Superior temporal gyrus (tissue), 1 donor: Measurements from ENCODE around the gene LAMB3.
"Not testable (repeated sequence)": the region's sequence is repeated elsewhere in the genome, so short reads cannot be mapped to it uniquely, and the experiment has no call there.

Source experiments
- DNase-seq: peaks from one replicate; pipeline ENCODE4 v3.0.0-alpha.2; 2016; ENCODE audit errors: extremely low spot score

Gene LAMB3

DNA sequence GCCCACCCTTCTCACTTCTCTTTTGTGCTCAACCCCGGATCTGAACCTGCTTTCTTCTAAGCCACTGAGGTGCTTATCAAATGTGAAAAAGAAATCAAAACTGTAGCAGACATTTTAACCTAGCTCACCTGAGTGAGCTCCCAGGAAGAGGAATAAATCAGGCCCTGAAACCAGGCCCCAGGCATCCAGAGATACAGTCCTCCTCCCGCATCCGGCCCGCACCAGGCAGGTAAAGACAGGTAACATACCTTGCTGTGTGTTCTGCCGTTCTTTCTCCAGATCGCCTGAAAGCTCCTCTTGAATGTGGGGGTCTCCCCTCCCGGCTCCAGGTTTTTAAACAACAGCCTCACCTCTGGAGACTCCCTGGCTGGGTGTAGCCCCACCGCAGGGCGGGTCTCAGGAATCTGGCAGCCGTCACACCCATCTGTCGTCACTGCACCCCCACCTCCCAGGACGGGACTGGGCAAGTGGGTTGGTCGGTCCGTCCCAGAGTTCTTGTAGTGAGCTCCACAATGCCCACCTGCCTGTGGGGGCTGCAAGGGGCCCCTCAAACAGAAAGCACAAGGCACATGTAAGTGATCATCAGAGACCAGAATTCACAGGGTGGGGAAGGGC lies at the start of gene LAMB3:
Gene LAMB3, minus strand, starts transcription at position 305 of the 615 bp plus-strand sequence. CDS start 1,481 bp downstream, outside the sequence.
- no peak for DNase-seq

DNA sequence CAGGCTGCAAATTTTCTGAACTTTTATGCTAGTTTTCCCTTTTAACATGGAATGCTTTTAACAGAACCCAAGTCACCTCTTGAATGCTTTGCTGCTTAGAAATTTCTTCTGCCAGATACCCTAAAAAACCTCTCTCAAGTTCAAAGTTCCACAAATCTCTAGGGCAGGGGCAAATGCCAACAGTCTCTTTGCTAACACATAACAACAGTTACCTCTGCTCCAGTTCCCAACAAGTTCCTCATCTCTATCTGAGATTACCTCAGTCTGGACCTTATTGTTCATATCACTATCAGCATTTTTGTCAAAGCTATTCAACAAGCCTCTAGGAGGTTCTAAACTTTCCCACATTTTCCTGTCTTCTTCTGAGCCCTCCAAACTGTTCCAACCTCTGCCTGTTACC lies 48.5 kb upstream of the LAMB3 start:
- not testable (repeated sequence) for DNase-seq

DNA sequence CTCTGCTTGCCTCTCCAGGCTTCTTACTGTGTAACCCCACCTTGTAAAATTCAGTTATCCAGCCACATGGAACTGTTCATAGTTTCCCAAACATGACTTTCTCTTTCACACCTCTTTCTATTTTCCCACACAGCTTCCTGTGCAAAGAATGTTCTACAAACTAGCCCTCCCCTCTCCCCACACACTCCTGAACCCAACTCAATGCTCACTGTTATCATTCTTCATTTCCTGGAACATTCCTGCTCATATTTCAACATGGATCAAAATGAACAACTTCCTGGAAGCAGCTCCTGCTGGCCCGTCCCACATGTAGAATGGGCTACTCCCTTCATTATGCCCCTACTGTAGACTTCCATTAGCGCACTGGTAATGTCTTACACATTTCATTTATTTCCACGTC lies 44.9 kb upstream of the LAMB3 start:
- DNase-seq: no peak

DNA sequence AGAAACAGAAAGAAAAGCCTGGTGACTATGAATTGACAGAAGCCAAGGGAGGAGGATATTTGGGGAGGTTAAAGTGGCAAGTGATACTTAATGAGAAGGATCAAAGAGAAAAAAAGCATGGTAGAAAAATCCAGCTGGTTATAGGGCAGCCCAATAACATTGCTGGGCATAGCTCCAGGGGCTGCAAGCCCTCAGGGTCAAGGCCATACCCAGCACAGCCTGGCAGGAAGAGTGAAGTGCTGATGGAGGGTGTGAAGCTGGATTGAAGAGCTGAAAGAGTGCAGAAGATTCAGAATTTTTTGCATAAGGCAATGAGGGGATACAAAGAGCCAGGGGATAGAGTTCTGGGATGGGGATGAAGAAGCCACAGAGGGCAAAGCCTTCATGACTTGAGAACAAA lies 44.4 kb upstream of the LAMB3 start:
- no peak for DNase-seq

DNA sequence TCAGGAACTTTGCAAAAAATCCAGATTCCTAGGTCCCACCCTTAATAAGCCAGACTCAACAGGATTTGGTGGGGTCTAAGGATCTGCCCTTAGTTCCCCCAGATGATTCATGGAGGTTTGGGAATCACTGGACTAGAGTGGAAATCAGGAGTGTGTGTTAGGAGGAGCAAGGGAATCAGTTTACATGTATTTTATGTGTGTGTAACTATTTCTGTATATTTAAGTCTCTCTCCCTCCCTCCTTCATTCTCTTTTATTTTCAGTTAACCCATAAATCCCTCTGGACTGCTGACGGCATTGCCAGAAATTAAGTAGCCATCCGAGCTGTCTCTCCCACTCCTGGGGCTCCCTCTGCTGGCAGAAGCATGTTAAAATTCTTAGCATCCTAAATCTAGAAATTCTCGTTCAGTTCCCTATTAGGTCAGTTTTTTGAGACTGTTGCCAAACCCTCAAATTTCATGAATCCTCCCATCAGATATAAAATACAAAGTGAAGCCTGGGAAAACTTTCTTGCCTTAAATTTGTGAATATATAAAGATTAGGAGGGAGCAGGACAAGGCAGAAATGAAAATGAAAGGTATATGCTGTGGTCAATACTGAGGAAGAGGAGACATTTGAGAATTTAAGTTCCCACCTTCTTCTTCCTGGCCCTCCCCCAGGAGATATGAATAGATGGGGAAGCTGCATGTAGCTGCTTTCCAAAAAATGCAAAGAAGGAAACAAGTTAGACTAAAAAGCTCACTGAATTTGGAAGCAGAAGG lies 40.7 kb upstream of the LAMB3 start:
- DNase-seq: peak; percentile 96

DNA sequence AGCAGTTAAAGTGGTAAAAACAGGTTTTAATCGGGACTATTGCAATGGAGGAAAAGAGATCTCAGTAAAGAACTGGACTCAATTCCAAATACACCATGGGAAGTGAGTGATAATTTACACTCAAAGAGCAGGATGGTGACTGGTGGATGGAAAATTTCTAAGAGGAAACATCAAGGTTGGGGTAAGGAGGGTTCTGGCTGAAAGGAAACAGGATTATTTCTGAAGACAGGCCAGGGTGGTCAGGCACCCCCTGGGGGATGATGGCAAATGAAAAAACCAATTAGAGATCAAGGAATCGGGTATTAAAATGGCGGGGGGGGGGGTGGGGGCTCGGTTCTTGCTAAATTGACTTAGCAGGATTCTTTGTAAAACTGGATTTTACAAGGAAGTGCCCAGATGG lies 40.1 kb upstream of the LAMB3 start:
- DNase-seq: no peak

DNA sequence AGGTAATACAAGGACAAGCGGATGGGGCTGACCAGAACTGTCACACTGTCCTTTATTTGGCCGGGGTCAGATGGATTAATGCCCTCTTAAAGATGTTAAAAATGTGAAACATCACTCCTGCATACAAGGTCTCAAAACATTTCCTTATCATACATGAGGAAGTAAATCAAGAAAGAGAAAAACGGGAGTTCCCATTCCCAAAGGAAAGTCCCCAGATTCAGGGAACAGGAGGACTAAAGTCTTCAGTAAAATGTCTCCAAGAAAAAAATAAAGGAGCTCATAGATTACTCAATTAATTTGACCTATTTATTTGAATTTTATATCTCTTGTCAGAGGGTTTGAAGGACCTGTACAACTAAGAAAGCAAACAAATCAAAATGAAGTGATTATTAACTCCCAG lies 39.0 kb upstream of the LAMB3 start:
- DNase-seq: no peak

DNA sequence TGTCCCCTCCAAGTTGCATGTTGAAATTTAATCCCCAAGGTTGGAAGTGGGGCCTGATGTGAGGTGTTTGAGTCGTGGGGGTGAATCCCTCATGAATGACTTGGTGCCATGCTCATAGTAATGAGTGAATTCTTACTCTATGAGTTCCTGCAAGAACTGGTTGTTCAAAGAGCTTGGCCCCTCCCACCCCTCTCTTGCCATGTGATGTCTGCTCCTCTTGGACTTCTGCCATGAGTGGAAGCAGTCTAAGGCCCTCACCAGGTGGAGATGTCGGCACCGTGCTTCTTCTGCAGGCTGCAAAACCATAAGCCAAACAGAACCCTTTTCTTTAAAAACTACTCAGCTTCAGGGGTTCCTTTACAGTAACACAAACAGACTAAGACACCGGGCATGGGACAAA lies 37.3 kb upstream of the LAMB3 start:
- no peak for DNase-seq

DNA sequence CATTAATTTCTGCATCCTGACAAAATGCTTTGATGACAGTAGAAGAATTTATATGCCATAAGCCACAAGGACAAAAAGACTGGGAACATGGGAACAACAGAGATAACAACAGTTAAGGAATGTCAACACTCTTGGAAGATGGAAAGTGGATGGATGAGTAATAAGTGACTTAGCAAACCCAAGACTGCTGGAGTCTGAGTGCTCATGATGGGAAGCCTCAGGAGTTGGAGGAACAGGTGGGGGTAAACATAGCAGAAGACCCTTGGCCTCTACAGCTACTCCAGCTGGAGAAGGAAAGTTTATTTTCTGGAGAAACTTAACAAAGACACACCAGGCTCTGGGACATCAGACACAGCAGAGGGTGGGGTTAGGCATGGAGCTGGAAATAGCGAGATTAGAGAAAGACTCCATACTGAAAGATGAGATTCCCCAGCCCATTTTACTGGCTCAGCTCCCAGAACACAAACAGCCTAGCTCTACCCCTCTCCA lies 36.6 kb upstream of the LAMB3 start:
- DNase-seq: no peak

DNA sequence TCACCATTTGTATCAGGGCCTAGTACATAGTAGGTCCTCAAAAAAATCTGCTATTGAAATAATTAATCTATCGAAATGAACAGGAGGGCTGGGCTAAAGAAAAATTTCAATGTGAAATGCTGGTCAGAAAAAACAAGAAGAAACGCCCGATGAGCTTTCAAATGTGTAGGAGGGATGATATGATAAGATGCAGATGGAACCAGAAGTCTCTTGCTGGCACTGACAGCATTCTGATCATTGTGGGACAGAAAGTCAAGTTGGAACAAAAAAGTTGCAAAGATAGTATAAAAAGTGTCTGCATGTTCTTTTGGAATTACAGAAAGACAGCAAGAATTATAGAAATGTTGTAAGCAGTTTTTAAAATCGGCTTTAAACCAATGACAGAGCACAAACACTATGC lies 34.1 kb upstream of the LAMB3 start:
- DNase-seq: no peak

DNA sequence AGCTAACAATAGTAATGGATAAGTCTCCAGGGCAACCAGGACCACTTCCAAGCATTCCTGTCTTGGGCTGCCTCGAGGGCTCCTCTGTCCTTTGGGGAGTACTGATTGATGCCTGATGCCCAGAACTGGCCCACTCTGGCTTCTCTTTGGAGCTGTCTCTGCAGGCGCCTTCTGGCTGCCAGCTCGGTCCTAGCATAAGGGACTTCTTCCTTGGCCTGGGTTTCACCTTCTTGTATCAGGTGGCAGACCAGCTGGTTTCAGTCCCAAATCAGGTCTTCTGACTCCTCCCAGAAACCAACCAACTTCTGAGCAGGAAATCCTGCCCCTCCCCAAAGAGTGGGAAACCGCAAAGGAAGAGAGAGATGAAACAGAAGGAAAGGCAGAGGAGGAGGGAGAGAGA lies 33.6 kb upstream of the LAMB3 start:
- no peak for DNase-seq

DNA sequence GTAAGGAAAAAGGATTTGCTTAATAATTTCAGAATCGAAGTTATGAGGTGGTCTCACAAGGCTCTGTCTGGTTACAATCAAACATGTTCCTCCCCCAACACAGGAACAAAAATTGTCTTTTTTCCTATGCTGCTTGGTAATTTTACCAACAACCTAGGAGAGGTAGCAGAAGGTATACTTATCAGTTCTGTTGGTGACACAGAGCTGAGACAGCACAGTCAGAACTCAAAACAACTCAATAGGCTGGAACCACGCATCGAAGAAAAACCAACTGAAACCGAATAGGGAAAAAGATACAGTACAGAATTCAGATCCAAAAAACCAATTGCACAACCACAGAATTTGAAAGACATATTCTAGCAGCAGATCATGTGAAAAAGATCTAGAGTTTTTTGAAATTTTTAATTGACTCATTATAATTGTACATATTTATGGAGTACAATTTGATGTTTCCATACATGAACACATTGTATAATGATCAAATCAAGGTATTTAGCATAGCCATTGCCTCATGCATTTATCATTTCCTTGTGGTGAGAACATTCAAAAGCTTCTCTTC lies 26.8 kb upstream of the LAMB3 start:
- DNase-seq: no peak

DNA sequence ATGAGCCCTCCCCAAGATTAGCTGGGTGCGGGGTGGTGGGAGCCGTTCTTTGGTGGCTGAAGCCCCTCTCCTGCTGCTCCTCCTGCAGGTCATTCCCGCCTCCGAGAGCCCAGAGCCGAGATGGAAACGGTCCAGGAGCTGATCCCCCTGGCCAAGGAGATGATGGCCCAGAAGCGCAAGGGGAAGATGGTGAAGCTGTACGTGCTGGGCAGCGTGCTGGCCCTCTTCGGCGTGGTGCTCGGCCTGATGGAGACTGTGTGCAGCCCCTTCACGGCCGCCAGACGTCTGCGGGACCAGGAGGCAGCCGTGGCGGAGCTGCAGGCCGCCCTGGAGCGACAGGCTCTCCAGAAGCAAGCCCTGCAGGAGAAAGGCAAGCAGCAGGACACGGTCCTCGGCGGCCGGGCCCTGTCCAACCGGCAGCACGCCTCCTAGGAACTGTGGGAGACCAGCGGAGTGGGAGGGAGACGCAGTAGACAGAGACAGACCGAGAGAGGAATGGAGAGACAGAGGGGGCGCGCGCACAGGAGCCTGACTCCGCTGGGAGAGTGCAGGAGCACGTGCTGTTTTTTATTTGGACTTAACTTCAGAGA lies 23.4 kb upstream of the LAMB3 start:
- no peak for DNase-seq

DNA sequence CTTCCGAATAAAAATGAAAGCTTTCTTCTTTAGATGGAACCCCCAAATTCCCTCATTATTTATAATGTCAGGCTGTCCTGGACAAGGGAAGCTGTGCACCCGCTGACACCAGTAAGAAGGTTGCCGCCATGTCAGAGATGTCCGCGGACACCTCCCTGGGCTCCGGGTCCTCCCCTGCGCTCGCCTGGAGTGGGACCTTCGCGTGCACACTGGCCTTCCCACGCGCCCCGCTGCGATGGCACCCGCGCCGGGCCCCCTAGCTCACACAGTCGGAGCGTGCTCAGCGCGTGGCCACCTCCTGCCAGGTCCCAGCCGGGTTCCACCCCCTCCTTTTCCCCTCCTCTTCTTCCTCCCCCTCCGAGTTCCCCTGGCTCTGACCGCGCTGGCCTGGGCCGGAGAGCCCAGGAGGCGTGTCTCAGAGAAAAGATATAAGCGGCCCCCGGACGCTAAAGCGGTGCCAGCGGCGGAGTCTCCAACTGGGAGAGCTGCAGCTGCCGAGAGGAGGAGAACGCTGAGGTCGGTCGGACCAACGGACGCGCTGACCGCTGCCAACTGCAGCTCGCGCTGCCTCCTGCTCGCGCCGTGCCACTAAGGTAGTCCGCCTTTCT lies 22.8 kb upstream of the LAMB3 start, which contains the start of gene G0S2:
Gene G0S2, plus strand, starts transcription at position 456 of the 608 bp plus-strand sequence. CDS start 273 bp downstream, outside the sequence.
- no peak for DNase-seq

DNA sequence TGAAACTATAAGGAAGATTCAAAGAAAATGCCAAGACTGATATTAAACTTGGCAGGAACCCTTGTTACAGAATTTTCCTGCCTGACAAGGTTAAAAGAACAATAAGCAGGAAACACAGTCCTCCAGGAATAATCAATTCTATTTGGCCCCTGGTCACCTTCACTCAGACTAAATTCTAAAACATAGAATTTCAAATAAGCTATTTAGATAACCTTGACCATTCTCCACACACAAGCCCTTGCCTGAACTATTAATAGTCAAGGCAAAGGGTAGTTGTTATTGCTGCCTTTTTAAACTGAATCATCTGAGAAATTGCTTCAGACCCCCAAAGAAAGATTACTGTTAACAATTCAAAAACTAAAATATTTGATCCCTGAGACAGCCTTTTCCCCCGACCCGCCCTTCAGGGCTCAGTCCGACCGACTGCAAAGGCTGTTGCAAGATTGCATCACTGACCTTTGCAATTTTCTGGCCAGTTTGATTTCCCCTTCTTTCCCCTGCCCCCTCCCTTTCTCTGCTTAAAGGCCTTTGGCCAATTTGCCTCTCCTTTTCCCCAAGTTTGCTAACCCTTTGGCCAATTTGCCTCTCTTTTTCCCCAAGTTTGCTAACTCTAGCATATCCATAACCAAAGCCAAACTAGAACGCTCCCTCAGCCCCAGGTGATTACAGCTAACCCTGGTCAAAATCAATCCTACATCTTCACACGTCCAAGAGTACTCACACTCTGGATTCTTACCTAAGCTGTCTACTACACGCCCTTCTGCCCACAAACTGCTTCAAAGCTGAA lies 21.6 kb upstream of the LAMB3 start:
- DNase-seq: no peak

DNA sequence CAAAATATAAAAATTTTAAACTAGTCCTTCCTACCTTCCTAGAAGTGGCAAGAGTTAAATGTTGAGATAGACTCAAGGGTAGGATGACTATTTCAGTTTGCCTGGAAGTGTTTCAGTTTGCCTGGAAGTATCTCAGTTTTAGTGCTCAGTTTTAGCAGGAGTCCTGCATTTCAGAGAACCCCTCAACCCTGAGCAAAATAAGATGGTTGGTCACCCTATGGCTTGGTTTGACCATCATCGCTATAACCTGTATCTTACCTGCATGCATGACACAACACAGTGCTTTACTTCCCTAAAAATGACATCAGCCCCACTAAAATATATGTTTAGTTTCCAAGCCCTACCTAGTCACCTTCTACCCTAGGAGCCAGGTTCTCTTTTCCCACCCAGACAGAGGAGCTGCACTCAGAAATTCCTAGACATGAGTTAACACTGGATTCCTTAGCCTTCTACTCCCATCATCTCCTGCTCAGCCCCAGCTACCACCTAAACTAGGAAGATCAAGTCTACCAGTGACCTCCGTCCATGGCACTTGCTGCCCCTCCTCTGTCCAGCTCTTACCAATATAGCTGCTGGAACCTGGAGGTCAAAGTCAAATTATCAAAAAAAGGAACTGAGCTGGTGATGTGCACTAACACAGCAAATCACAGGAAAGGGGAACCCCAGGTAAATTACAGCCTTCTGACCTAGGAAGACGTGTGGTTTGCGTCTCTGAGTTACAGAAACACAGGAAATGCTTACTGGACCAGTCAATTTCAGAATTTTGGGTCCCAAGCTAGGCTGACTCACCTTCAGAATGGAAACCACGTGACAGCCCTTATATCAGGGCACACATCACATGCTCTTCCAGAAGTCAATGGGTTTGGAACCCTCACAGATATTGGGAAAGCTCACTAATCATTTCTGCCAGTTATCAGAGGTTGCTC lies 20.7 kb upstream of the LAMB3 start:
- no peak for DNase-seq

DNA sequence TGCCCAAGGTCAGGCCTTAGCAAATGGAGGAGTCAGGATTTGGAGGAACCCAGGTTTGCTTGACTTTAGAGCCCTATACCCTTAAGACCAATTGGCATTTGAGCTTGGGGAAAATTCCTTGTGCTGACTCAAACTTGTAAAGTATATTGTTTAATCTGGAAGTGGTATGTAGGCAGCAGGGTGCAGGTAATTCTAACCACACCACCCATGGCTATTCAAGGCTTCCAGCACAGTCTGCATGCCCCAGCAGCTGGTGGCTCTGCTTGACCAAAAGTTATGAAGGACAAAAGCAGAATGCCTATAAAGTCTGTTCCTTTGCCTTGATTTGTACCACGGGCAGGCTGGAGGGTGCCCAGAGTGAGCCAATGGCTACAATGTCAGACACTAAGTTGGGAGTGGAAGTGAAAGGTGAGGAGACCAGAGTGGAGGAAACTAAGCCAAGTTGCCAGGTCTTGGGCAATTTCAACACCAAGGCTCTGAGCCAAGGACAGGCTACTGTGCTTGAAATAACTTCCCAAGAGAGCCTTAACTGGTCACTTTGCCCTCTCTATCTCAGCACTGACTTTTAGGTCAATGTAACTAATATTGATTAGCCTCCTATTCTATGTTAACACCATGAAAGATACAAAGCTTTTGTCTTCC lies 18.3 kb upstream of the LAMB3 start:
- no peak for DNase-seq

DNA sequence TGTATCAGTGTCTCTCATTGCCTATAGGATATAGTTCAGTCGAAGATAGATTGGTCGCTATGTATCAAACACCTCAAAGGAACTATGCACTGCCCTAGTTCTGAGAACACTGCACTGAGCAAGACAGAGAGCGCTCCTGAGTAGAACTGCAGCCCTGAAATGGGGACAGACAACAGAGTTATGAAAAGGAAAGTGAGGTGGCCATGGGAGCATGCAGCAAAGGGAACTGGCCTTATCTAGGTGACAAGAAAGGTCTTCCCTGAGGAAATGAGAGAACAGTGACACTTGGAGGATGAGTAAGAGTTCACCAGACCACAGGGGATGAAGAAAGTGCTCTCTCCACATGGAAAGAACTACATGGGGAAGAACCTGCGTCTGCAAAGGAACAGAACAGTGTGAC lies 15.5 kb upstream of the LAMB3 start:
- no peak for DNase-seq

DNA sequence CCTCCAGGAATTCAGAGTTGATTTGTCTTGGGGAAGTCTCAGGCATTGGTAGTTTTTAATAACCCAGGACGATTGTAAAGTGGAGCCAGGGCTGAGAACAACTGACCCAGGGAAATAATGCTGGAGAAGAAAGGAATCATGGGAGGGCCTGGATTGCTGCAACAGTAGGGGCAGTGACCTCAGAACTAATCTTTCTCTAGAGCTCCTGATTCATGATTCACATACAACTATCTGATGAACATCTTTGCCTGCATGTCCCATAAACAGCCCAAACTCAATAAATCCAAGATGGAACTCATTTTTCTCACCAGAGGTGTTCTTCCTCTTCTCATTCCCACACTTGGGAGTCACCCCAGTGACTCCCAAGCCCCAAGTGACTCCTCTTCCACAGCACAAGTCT lies 14.9 kb upstream of the LAMB3 start:
- no peak for DNase-seq

DNA sequence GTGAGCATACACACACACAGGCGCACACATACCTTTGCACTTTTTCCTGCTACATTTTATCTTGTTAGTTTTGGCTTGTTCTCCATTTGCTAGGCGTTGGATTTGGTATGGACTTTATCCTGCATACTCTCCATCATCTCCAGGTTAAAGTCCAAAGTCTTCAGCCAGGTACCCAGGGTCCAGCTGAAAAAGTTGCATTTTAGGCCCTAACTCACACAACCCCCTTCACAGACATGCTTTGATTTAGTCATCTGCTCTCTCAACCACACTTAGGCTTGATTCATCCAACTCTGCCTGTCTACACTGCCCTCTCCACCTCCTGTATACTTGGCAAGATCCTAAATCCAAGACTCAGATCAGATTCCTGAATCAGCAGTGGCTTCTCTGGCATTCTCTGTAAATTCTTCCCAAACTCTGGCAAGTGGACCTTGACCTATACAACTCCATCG lies 10.7 kb upstream of the LAMB3 start:
- DNase-seq: no peak
